ENCODE results near the gene DLG1.
"Not testable (repeated sequence)": the region's sequence is repeated elsewhere in the genome, so short reads cannot be mapped to it uniquely, and the experiment has no call there.

DLG1 gene

DNA sequence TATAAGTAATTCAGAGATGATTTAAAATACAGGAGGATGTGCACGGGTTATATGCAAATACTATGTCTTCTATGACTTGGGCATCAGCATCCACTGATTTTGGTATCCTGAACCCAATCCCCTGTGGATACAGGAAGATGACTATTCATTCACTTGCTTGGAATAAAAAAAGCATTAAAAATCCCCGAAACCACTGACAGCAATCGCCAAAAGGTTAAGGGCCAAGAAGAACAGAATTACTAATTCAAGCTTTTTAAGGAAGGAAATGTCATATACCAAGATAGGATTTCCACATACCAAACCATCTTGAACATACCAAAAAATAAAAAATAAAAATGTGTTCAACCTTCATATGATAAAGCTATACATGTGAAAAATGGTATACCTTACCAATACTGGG is 93.7 kb downstream of the DLG1 start:
- no peak for DNase-seq

DNA sequence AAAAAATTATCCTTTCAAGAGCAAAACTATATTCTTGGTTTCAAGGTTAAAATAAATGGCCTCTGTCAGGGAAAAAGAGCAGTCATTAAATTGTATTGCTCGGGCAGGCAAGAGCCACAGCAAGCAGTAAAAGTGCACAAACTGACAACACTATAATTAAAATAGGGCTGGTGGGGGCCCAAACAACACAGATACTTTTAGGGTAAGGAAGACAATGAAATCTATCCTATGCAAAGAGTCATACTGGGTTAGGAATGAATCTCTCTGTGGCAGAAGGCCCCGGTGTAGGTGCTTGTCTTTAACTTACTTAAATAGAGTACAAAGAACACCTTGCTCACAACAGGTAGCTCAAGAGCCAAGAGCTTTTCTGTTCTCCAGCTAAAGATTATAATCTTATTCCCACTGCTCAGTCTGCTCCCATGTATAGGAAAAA is 94.7 kb downstream of the DLG1 start:
- DNase-seq, result no peak

DNA sequence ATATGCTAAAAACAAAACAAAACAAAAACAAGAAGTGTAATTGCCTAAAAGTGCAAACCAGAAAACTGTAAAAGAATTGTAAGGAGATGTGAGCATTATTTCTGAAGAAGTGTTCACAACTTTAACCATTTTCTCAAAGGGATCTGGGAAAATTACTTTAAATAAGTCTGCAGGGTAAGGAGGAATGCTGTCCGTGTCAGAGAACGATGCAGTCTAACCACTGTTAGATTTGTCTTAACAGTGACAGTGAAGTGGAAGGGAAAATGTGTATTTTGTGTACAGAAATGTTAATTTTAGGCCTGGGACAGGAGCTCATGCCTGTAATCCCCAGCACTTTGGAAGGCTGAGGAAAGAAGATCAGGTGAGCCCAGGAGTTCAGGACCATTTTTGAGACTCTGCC is 95.7 kb downstream of the DLG1 start:
- DNase-seq, result no peak

GRCh38 chr3:197201791-197202452 is 96.5 kb downstream of the DLG1 start:
- DNase-seq, result no peak

DNA sequence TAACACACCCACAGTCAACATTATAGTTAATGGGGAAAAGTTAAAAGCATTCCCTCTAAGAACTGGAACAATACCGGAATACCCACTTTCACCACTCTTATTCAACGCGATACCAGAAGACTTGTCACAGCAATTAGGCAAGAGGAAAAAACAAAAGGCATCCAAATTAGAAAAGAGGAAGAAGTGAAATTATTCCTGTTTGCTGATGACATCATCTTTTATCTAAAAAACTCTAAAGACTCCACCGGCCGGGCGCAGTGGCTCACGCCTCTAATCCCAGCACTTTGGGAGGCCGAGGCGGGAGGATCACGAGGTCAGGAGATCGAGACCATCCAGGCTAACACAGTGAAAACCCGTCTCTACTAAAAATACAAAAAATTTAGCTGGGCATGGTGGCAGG is 97.6 kb downstream of the DLG1 start:
- not testable (repeated sequence) for DNase-seq

DNA sequence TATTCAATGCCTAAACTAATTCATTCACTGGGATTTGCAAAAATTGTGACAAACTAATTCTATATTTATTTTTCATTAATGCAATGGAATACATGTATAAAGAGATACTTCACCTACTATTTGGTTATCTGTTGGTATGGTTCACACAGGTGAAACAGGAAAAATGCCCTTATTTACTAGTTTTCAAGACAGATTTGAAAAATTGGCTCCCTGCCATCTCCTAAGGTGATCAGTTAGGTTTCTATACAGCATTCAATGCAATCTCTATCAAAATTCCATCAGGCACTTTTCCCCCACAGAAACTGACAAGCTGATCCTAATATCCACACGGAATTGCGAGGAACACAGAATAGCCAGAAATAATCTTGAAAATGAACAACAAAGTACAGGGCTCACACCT is 101.1 kb downstream of the DLG1 start:
- DNase-seq, result no peak

DNA sequence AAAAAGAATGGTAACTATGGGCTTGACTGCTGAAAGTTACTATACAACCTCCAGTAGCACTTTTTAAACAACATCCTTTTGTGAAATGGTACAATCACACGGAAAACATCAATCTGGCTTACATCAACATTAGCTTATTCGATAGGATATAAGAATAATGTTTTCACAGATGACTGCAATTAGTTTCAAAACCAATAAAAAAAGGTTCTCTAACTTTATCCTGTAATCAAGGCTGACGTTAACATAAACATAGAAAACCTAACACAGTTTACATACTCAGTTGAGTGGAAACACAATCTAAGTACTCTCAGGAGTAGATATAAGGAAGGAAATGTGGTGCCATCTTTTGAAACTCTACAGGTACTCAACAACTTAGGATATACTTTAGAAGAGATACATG is 102.2 kb downstream of the DLG1 start:
- DNase-seq, result no peak

- DNase-seq, result no peak
These were observed 103.1 kb downstream of the DLG1 start for GRCh38 chr3:197195326-197195725.

DNA sequence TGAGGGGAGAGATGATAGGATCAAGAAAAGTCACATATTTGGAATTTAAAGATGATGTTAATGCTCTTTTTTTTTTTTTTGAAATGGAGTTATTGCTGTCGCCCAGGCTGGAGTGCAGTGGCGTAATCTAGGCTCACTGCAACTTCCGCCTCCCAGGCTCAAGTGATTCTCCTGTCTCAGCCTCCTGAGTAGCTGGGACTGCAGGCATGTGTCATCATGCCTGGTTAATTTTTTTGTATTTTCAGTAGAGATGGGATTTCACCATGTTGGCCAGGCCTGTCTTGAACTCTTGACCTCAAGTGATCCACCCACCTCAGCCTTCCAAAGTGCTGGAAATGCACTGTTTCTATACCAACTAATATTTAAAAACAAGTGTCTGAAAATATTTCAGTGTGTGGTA is 104.7 kb downstream of the DLG1 start:
- DNase-seq, result not testable (repeated sequence)

GRCh38 chr3:197191897-197192296 is 106.5 kb downstream of the DLG1 start:
- DNase-seq, result no peak

- no peak for DNase-seq
These were observed 108.8 kb downstream of the DLG1 start for GRCh38 chr3:197189623-197190022.

DNA sequence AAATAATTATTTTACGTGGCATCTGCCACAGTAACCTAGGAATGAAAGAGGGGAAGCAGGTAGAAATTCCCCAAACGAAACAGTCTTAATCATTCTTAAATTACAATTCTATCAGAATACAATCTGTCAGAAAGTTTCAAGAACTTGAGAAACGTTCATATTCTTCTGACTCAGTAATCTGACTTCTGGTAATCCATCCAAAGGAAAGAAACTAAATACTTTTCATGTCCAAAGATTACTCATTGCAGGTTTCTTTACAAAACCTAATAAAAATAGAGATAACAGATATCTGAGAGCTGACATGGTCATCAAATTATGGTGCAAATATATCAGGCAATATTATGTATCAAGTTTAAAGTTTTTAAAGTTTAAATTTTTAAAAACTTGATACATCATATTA is 109.4 kb downstream of the DLG1 start:
- no peak for DNase-seq

DNA sequence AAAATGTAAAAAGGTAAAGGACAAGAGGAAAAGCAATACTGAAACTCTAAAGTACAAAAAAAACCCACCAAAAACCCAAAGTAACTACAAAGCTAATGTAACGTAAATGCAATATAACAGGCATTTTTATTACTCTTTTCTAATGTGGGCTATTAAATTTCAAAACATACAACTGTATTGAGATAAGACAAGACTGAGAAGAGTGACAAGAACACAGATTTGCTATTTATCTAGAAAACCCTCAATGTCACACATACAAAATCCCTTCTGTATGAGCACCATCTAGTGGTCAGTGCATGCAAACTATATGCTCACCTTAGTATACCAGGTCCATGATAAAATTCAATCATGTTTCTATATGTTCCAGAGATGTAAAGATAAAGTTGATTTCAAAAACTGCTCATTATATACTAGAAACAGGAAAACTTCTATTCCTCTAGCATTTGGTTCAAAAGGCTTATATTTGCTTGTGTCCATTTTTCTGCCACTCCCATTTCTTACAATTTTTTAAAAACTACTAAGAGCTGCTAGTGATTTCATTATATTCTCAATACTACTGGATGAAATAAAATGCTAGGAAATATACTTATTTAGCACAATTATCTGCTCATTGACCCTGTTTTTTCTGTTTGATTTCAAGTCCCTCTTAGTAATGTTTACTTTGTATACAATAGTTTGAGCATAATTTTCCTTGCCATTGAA is 111.4 kb downstream of the DLG1 start:
- no peak for DNase-seq

GRCh38 chr3:197183582-197183981 is 114.8 kb downstream of the DLG1 start:
- no peak for DNase-seq

DNA sequence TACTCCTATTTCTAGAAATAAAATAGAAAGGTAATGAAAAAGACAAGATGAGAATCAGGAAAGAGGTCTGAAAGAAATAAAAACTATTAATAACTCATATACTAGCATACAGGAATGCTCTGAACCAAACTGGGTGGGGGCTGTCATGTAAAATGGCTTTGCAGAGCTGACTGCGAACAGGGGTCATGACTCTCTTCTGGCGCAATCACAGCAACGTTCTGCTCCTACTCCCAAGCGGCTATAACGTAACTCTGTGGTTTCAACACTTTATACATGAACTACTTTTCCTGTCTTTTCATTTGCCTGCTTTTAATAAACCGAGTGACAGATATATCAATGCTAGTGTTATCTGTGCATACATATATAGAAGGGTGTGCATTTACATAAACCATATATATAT is 116.7 kb downstream of the DLG1 start:
- no peak for DNase-seq

- DNase-seq, result no peak
These were observed 119.4 kb downstream of the DLG1 start for GRCh38 chr3:197178998-197179397.

- DNase-seq, result no peak
These were observed 122.9 kb downstream of the DLG1 start for GRCh38 chr3:197175503-197175902.

DNA sequence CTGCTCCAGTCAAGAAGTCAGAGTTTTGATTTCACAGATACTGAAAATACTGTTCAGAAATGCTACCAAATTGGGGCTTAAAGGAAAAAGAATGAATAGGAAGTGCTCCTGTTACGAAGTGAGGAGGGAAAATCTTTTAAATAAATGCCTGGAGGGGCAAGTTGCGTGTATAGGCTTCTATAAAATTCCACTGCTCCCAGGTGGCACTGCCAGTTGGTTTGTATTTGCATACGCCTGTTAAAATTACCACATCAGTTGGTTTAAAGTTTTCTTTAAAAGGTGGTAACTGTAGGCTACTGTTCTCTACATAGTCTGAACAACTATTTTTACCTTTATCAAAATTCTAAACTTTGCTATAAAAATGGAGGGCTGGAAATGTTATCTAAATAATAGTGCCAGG is 123.5 kb downstream of the DLG1 start:
- no peak for DNase-seq

DNA sequence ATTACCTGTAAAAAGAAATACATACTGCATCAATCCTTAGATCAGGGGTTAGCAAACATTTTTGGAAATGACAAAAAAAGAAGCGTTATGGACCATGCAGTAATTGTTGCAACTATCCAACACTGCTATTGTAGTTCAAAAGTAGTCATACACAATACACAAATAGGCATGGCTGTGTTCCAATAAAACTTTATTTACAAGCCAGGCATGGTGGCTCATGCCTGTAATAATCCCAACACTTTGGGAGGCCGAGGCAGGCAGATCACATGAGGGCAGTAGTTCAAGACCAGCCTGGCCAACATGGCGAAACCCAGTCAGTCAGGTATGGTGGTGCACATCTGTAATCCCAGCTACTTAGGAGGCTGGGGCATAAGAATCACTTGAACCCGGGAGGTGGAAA is 124.8 kb downstream of the DLG1 start:
- no peak for DNase-seq

DNA sequence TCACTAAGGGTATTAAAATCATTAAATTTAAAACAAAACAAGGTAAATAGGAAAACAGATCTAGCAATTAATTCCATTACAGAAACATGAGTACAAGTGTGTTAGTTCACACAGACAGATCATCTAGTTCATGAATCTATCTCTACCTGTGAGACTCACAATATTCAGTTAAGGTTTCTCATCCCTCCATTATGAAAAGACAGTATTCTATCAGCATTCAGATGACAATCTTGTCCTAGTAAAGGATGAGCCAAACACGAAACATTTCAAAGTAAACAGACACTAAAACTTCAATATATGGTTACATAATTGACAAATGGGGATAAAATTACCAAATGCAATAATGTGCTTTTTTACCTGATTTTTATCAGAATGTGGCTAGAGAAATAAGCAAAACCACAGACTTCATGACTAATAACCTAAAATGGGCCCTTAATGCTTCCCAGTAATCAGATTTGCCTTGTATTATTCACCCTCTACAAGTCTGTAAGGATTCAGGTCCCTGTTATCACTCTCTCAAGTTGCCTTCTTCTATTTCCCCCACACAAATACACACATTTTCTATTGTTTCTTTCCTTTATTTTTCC is 126.8 kb downstream of the DLG1 start:
- no peak for DNase-seq

DNA sequence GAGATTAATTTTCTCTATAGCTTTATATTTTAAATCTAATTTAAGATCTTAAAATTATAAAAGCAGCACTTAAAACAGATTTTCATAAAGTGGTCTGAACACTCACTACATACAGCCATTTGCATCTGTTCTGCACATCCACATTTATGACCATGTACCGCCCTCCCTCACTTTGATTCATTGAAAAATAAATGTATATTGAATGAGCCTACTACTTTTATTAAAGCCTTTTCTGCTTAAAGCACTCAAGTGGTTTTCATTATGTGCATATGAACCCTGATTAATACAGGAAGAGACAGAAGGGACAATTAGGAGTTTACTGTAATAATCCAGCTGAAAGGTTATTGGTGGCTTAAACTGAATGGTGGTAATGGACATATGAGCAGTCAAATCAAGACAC is 129.4 kb downstream of the DLG1 start:
- DNase-seq, result no peak

DNA sequence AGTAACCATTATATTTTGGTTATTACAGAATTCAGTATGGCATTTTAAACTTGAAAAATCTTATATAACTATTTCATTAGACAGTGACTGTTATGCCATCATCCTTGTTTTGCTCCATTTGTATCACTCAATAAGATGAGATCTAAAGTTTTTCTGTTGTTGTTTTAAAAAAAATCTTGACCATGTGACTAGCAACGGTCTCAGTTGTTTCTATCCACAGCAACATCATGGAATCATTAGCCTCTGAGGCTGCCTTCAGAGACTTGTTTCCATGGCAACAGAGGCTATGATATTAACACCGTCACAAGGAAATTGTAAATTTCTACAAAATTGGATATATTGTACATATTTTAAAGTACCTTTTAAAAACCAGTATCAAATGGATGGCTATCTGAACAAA is 129.8 kb downstream of the DLG1 start:
- no peak for DNase-seq

GRCh38 chr3:197168063-197168462 is 130.3 kb downstream of the DLG1 start:
- no peak for DNase-seq

GRCh38 chr3:197167549-197167948 is 130.9 kb downstream of the DLG1 start:
- no peak for DNase-seq

- no peak for DNase-seq
These were observed 132.5 kb downstream of the DLG1 start for GRCh38 chr3:197165890-197166289.

All from activated CD4-positive, alpha-beta T cell treated with anti-CD3 and anti-CD28 coated beads for 1 hour (primary cell).